GM19099 (cell line): ENCODE data around the gene MICAL2.

Experiments used
- POLR2A ChIP-seq: IDR thresholded peaks from 3 replicates; pipeline ENCODE4 v1.6.1; 2011; ENCODE audit warnings: low read depth; ENCODE audit not compliant: insufficient read length; ENCODE audit errors: extremely low read depth

MICAL2 gene

GRCh38 chr11:12117611-12118010 is 7.2 kb downstream of the MICAL2 start:
- TF ChIP-seq POLR2A: no peak

GRCh38 chr11:12118949-12119348 is 8.6 kb downstream of the MICAL2 start:
- TF ChIP-seq POLR2A: no peak

DNA sequence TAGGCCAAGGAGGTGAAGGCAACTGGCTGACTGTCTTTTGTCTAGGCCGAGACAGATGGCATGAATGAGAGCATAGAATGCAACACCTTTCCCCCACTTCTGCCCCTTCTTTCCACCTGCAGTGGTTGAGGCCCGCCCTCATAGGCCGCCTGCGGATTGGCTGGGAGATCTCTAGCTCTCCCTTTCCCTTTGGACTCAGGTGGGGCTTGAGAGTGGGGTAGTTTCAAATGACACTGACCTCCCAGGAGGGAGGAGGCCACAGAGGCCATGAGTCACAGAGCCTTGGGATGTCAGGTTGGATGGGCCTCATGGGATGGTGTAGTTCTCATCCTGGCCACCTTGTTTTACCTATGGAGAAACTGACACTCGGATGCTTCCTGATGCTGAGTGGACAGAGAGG is 9.1 kb downstream of the MICAL2 start:
- no peak for TF ChIP-seq POLR2A

DNA sequence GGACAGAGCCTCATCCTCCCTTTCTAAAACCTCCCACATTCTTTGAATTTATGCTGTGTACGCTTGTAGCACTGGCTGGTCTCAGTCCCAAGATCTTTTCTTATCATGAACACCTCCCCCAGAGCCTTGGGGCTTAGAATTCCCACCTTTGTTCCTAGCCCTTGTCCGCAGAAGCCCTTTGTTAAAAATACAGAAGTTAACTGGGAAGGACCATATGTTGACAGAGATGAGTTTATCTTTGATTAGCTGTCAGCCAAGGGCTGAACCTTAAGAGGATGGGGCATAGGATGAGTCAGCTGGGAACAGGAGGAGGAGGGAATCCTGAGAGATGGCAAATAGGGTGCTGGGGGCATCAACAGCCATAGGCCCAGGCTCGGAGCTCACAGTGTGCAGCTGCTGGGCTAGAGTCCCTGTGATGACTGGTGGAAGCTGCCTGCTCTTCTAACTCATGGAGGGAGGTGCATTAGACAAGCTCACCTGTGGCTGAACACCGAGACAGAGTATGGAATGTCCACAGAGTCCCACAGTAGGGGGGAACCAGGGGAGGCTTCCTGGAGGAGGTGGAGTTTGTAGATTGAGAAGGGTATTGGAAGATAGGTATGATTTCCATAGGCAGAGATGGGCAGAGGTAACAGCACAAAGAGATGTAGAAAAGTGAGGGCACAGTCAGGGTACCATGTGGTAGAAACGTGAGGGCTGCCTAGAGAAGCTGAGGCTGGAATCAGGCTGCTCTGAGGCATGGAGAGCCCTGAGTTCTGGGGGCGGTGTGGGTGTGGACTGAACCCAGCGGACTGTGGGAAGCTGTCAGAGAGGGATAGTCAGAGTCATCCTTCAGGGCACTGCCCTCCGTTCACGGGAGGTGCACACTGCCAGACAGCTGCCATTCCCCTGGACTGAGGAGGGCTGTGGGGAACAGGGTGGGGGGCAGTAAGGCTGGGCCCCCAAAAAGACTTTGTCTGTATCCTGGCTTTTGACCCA is 9.9 kb downstream of the MICAL2 start:
- no peak for TF ChIP-seq POLR2A

DNA sequence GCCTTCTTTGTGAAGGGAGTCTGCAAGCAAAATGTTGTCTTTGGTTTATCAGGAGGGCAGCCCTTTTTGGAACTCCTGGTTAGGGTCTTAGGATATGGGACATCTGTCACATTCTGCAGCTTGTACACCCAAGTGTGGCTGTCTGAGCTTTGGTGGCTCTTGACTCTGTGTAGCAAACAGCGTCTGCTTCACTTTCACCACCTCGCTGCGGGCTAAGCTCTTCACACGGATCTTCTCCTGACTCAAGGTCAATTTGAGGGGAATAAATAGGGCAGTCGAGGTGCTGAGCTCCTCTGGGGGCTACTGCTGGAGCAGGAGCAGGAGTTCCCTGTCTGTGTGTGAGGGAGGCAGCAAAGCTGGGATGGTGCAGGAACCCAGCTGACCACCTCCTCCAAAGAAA is 10.6 kb downstream of the MICAL2 start:
- no peak for TF ChIP-seq POLR2A

- TF ChIP-seq POLR2A: no peak
These were observed 11.1 kb downstream of the MICAL2 start for GRCh38 chr11:12121517-12121916.

- TF ChIP-seq POLR2A: no peak
These were observed 11.7 kb downstream of the MICAL2 start for GRCh38 chr11:12122083-12122482.

GRCh38 chr11:12123273-12123672 is 12.9 kb downstream of the MICAL2 start:
- TF ChIP-seq POLR2A: no peak

GRCh38 chr11:12123799-12124198 is 13.4 kb downstream of the MICAL2 start:
- no peak for TF ChIP-seq POLR2A

DNA sequence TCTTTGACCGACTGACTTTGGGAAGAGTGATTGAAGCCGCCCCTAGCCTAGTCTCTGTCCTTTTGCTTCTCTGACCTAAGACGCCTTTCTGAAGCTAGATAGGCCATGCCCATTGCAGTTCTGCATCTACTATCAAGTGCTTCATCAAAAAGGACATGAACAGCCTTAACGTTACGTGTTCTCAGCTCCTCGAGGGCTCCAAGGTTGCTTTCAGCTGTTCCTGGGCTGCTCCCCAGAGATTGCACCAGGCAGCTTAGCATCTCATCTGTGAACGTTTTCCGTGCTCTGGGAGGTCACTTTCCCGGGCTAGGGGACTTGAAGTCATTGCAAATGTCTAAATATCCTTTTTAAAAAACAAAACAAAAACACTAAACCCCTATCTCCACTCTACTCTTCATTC is 13.9 kb downstream of the MICAL2 start:
- TF ChIP-seq POLR2A: no peak

GRCh38 chr11:12125609-12126149 is 15.3 kb downstream of the MICAL2 start:
- TF ChIP-seq POLR2A: no peak

DNA sequence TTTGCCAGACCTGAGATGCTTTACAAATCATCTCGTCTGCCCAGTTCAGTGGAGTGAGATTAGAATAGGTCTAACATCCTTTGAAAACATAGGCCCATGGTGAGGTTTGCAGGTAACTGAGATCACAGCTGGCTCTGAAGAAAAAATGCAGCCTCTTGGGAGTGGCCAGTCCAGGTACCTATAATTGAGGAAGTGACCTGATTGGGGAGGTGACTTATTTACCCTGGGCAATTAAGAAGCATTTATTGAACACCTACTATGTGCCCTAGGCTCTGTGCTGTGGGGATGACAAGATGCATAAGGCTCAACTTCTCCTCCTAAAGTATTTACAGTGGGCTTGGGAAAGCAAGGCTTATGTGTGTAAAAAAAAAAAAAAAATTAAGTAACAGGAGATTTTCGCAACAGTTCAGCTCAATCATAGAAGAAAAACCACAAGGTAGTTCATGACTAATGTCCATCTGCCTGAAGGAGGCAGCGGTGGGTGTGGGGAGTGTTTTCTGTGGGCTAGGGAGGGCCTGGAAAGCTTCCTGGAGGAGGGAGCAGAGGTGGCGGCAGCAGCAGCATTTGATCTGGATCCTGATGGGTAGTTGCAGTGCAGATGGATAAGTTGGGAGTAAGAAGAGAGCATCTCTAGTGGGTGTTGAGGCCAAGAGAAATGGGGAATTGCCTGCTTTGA is 16.1 kb downstream of the MICAL2 start:
- TF ChIP-seq POLR2A: no peak

GRCh38 chr11:12127206-12127898 is 17.0 kb downstream of the MICAL2 start:
- TF ChIP-seq POLR2A: no peak

DNA sequence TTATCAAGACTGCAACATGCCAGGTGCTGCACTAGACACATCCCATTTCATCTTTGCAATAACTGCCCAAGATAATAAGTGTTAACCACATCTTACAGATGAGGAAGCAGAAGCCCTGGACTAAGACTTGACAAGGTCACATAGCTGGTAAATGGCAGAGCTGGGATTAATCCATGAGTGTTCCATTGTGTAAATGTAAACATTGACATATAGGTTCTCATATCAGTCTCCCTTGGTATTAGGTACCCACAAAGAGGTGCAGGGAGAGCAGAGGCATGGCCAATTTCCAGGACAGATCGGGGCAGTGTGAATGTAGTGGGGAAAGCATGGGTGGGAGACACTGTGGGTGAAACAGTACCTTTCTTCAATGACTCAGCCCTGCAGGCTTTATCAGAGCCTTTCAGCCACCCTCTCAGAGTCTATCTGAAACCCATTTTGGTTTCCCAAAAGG is 17.9 kb downstream of the MICAL2 start:
- no peak for TF ChIP-seq POLR2A

DNA sequence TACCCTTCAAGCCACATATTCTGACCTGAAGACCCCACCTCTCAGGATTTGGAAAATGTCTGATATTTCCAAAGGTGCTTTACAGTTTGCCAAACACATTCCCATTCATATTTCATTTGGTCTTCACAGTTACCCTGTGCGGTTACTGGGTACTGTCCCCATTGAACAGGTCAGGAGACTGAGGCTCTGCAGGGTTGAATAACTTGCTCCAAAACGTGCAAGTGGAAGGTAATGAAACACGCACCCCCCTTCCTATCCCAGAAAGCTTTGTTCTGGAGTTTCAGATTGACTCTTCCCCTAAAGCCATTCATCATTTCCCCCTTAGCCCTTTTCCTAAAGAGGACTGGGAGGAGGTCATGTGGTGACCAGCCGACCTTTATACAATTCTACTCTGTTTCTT is 18.8 kb downstream of the MICAL2 start:
- TF ChIP-seq POLR2A: no peak
